Fibroblast of gingiva (primary cell): ENCODE results near the gene COL1A1.

Experiments used
- DNase-seq: peaks from one replicate; pipeline ENCODE4 v3.0.0-alpha.2; 2011; ENCODE audit warnings: low read depth

The COL1A1 gene

GRCh38 chr17:50201276-50201854 is at the start of gene COL1A1:
TSS of gene COL1A1 (minus strand) at chr17:50201631. CDS start at chr17:50201513, 118 bp downstream.
- peak; percentile 95 for DNase-seq

GRCh38 chr17:50248255-50248654 is 46.8 kb upstream of the COL1A1 start:
- no peak for DNase-seq

GRCh38 chr17:50244771-50245170 is 43.3 kb upstream of the COL1A1 start:
- DNase-seq = no peak

GRCh38 chr17:50241431-50241830 is 40.0 kb upstream of the COL1A1 start:
- DNase-seq = no peak

GRCh38 chr17:50240851-50241250 is 39.4 kb upstream of the COL1A1 start:
- no peak for DNase-seq

GRCh38 chr17:50239937-50240336 is 38.5 kb upstream of the COL1A1 start:
- no peak for DNase-seq

- peak; percentile 23 for DNase-seq
These were observed 37.3 kb upstream of the COL1A1 start for GRCh38 chr17:50238601-50239280.

GRCh38 chr17:50237901-50238300 is 36.5 kb upstream of the COL1A1 start:
- no peak for DNase-seq

- no peak for DNase-seq
These were observed 33.1 kb upstream of the COL1A1 start for GRCh38 chr17:50234581-50234980.

- DNase-seq = no peak
These were observed 24.3 kb upstream of the COL1A1 start for GRCh38 chr17:50225701-50226240.

- peak; percentile 39 for DNase-seq
These were observed 21.5 kb upstream of the COL1A1 start for GRCh38 chr17:50222922-50223321.

- DNase-seq = peak; percentile 85
These were observed 20.6 kb upstream of the COL1A1 start for GRCh38 chr17:50221864-50222545.

GRCh38 chr17:50221266-50221863 is 19.9 kb upstream of the COL1A1 start:
- DNase-seq = peak; percentile 63

GRCh38 chr17:50220811-50221210 is 19.4 kb upstream of the COL1A1 start:
- DNase-seq = no peak

GRCh38 chr17:50219939-50220465 is 18.6 kb upstream of the COL1A1 start:
- DNase-seq = peak; percentile 67

- DNase-seq = peak; percentile 72
These were observed 17.9 kb upstream of the COL1A1 start for GRCh38 chr17:50219342-50219741.

- peak; percentile 93 for DNase-seq
These were observed 17.4 kb upstream of the COL1A1 start for GRCh38 chr17:50218771-50219315.

- peak; percentile 59 for DNase-seq
These were observed 16.8 kb upstream of the COL1A1 start for GRCh38 chr17:50218071-50218759.

- no peak for DNase-seq
These were observed 16.2 kb upstream of the COL1A1 start for GRCh38 chr17:50217591-50217990.

GRCh38 chr17:50214976-50215760 is 13.7 kb upstream of the COL1A1 start:
- peak; percentile 45 for DNase-seq
